GM23338 (cell line): ENCODE data around the gene IDH3A. TPM values are rescaled to one million over a fixed set of nuclear protein-coding genes. Genes with fewer than 3 reads are reported as not detected.

Experiments
- ATAC-seq: fragments of 200-7000 bp; cut with Tn5 transposase; 3 replicates; pipeline ENCODE4 v1.9.1; 2020
- DNase-seq: peaks from one replicate; pipeline ENCODE4 v3.0.0-alpha.2; 2015; ENCODE audit warnings: low spot score
- H2AFZ ChIP-seq: fragments of 200-600 bp; sonication (generic); 2 replicates; pipeline ENCODE4 v1.8.0; 2016; ENCODE audit warnings: antibody characterized with exemption, mild to moderate bottlenecking, moderate library complexity
- H3F3A ChIP-seq: fragments of 200-600 bp; sonication (generic); replicated peaks from 2 replicates; pipeline ENCODE4 v1.8.0; 2017; ENCODE audit warnings: antibody characterized with exemption, mixed run types, low read depth
- H3K27ac ChIP-seq: fragments of 200-600 bp; sonication (generic); 2 replicates; pipeline ENCODE4 v1.6.1; 2016; ENCODE audit warnings: low read depth
- H3K27me3 ChIP-seq: fragments of 200-600 bp; sonication (generic); 2 replicates; pipeline ENCODE4 v1.8.0; 2016; ENCODE audit warnings: mild to moderate bottlenecking, mixed run types, moderate library complexity; ENCODE audit not compliant: insufficient read depth
- H3K36me3 ChIP-seq: fragments of 200-600 bp; sonication (generic); 2 replicates; pipeline ENCODE4 v1.8.0; 2016; ENCODE audit warnings: mild to moderate bottlenecking; ENCODE audit not compliant: insufficient read depth
- H3K4me1 ChIP-seq: fragments of 200-600 bp; sonication (generic); 2 replicates; pipeline ENCODE4 v1.8.0; 2016; ENCODE audit warnings: mild to moderate bottlenecking, moderate library complexity; ENCODE audit not compliant: insufficient read depth
- H3K4me2 ChIP-seq: fragments of 200-600 bp; sonication (generic); 2 replicates; pipeline ENCODE4 v1.7.1; 2017; ENCODE audit warnings: mixed run types
- H3K4me3 ChIP-seq: fragments of 200-600 bp; sonication (generic); 2 replicates; pipeline ENCODE4 v1.6.1; 2016; ENCODE audit warnings: mixed run types
- H3K79me2 ChIP-seq: fragments of 200-600 bp; sonication (generic); replicated peaks from 2 replicates; pipeline ENCODE4 v1.8.0; 2017; ENCODE audit warnings: mild to moderate bottlenecking; ENCODE audit not compliant: insufficient read depth
- H3K9me2 ChIP-seq: fragments of 200-600 bp; sonication (generic); 2 replicates; pipeline ENCODE4 v1.8.0; 2017; ENCODE audit not compliant: insufficient read depth
- H4K20me1 ChIP-seq: fragments of 200-600 bp; sonication (generic); replicated peaks from 2 replicates; pipeline ENCODE4 v1.8.0; 2017; ENCODE audit warnings: mild to moderate bottlenecking; ENCODE audit not compliant: insufficient read depth
- H3K27ac Mint-ChIP-seq: 2 replicates; pipeline ENCODE4 v1.8.0; 2020; ENCODE audit warnings: inconsistent platforms, mild to moderate bottlenecking, moderate library complexity, mixed read lengths
- H3K27me3 Mint-ChIP-seq: 3 replicates; pipeline ENCODE4 v1.8.0; 2022; ENCODE audit warnings: low read depth, mild to moderate bottlenecking, moderate library complexity, mixed read lengths, inconsistent platforms; ENCODE audit not compliant: insufficient read depth, poor library complexity
- H3K36me3 Mint-ChIP-seq: 3 replicates; pipeline ENCODE4 v1.8.0; 2021; ENCODE audit warnings: low read depth, mild to moderate bottlenecking, inconsistent platforms, moderate library complexity, mixed read lengths
- H3K4me1 Mint-ChIP-seq: 3 replicates; pipeline ENCODE4 v1.8.0; 2020; ENCODE audit warnings: mild to moderate bottlenecking, inconsistent platforms, mixed read lengths
- H3K4me3 Mint-ChIP-seq: 3 replicates; pipeline ENCODE4 v1.8.0; 2021; ENCODE audit warnings: moderate library complexity, mild to moderate bottlenecking, inconsistent platforms, mixed read lengths
- H3K9me3 Mint-ChIP-seq: 3 replicates; pipeline ENCODE4 v1.8.0; 2020; ENCODE audit warnings: moderate library complexity, mild to moderate bottlenecking, inconsistent platforms, mixed read lengths
- CREB1 ChIP-seq: fragments of 250-450 bp; sonication (Bioruptor Pico); IDR thresholded peaks from 2 replicates; pipeline ENCODE4 v1.5.0; 2020; ENCODE audit warnings: low read depth, mild to moderate bottlenecking, moderate library complexity
- EZH2 ChIP-seq: fragments of 200-600 bp; sonication (generic); IDR thresholded peaks from one replicate; pipeline ENCODE4 v1.8.0; 2017; ENCODE audit warnings: antibody characterized with exemption, mild to moderate bottlenecking, low read depth; ENCODE audit not compliant: unreplicated experiment
- EZH2phosphoT487 ChIP-seq: fragments of 200-600 bp; sonication (generic); IDR thresholded peaks from one replicate; pipeline ENCODE4 v1.8.1; 2018; ENCODE audit warnings: antibody characterized with exemption; ENCODE audit not compliant: unreplicated experiment
- JUNB ChIP-seq: IDR thresholded peaks from one replicate; pipeline ENCODE4 v1.6.1; 2016; ENCODE audit warnings: antibody characterized with exemption; ENCODE audit not compliant: unreplicated experiment
- POLR2AphosphoS5 ChIP-seq: IDR thresholded peaks from 2 replicates; pipeline ENCODE4 v1.6.1; 2016; ENCODE audit warnings: antibody characterized with exemption, low read depth
- STAT1 ChIP-seq: IDR thresholded peaks from one replicate; pipeline ENCODE4 v1.6.1; 2016; ENCODE audit warnings: antibody characterized with exemption; ENCODE audit not compliant: unreplicated experiment
- ZNF114 ChIP-seq: fragments of 250-450 bp; sonication (Bioruptor Pico); IDR thresholded peaks from 2 replicates; pipeline ENCODE4 v1.5.0; 2020; ENCODE audit warnings: mild to moderate bottlenecking, moderate library complexity
- ZNF331 ChIP-seq: fragments of 250-450 bp; sonication (Bioruptor Pico); IDR thresholded peaks from 2 replicates; pipeline ENCODE4 v1.5.0; 2020; ENCODE audit warnings: low read depth, mild to moderate bottlenecking, moderate library complexity
- polyA plus RNA-seq: library from polyadenylated mRNA; unstranded; fragments of >200 nt; fragmentation: Nextera tagmentation; extraction: Ambion mirVana; gene quantifications from 2 replicates; pipeline ENCODE4 v1.2.1, GENCODE V29; 2016
- total RNA-seq: library from RNA; depleted of rRNA; stranded (reverse); fragments of >200 nt; shearing (Covaris generic); gene quantifications from 2 replicates; pipeline ENCODE4 v1.2.3, GENCODE V29; 2014
- TF ChIP-seq, protein P1 (sequence below): IDR thresholded peaks from 2 replicates; pipeline ENCODE4 v1.6.1; 2016; ENCODE audit warnings: antibody characterized with exemption
- TF ChIP-seq, protein P2 (sequence below): fragments of 250-450 bp; sonication (Bioruptor Pico); IDR thresholded peaks from 2 replicates; pipeline ENCODE4 v1.5.0; 2020; ENCODE audit warnings: mild to moderate bottlenecking, moderate library complexity
- TF ChIP-seq, protein P3 (sequence below), 2 experiments: fragments of 200-600 bp in 1 of 2; sonication (generic) in 1 of 2; conservative IDR thresholded peaks; 2 replicates each; pipeline versions ENCODE4 v1.5.1 to v1.6.1; 2016 to 2017; ENCODE audit warnings: antibody characterized with exemption in 2 of 2, low read depth in 2 of 2, mild to moderate bottlenecking in 2 of 2, moderate library complexity in 1 of 2

The IDH3A gene
- total and polyA plus RNA-seq, 2 experiments from 2014 or later, result 24.1 to 41.6 TPM

- Histone ChIP-seq H3F3A (0 out of 2 replicates have a peak, but pooled peaks cover 6% of the 10 kb centered on the region), H2AFZ (no peak overlapping the region), H3K4me1 (peaks cover 20% of the 10 kb centered on the region; the same call in 1 of the 2 replicates), H3K27ac (no peak overlapping the region), H3K36me3 (no peaks in the 10 kb centered on the region), H3K4me2 (no peak overlapping the region), H3K9me2 (no peaks in the 10 kb centered on the region), H4K20me1 (no peaks in the 10 kb centered on the region; the same call in 1 of the 2 replicates), H3K27me3 (no peaks in the 10 kb centered on the region), H3K79me2 (peaks cover 3% of the 10 kb centered on the region; the same call in 1 of the 2 replicates), H3K4me3 (no peak overlapping the region)
- peaks cover 8% of the 10 kb centered on the region for H3K27me3 Mint-ChIP-seq
- peaks cover 31% of the 10 kb centered on the region for H3K4me1 Mint-ChIP-seq
- no peak overlapping the region for H3K27ac Mint-ChIP-seq
- DNase-seq (no peak), ATAC-seq (no peak)
- TF ChIP-seq JUNB (no peak), ZNF331 (no peak), STAT1 (no peak), EZH2 (no peak), EZH2phosphoT487 (no peak), CREB1 (CRISPR knock-in tag) (no peak), POLR2AphosphoS5 (no peak), ZNF114 (CRISPR knock-in tag) (no peak)
- TF ChIP-seq, protein P1, sequence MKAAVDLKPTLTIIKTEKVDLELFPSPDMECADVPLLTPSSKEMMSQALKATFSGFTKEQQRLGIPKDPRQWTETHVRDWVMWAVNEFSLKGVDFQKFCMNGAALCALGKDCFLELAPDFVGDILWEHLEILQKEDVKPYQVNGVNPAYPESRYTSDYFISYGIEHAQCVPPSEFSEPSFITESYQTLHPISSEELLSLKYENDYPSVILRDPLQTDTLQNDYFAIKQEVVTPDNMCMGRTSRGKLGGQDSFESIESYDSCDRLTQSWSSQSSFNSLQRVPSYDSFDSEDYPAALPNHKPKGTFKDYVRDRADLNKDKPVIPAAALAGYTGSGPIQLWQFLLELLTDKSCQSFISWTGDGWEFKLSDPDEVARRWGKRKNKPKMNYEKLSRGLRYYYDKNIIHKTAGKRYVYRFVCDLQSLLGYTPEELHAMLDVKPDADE, result no peak
- TF ChIP-seq, protein P2, sequence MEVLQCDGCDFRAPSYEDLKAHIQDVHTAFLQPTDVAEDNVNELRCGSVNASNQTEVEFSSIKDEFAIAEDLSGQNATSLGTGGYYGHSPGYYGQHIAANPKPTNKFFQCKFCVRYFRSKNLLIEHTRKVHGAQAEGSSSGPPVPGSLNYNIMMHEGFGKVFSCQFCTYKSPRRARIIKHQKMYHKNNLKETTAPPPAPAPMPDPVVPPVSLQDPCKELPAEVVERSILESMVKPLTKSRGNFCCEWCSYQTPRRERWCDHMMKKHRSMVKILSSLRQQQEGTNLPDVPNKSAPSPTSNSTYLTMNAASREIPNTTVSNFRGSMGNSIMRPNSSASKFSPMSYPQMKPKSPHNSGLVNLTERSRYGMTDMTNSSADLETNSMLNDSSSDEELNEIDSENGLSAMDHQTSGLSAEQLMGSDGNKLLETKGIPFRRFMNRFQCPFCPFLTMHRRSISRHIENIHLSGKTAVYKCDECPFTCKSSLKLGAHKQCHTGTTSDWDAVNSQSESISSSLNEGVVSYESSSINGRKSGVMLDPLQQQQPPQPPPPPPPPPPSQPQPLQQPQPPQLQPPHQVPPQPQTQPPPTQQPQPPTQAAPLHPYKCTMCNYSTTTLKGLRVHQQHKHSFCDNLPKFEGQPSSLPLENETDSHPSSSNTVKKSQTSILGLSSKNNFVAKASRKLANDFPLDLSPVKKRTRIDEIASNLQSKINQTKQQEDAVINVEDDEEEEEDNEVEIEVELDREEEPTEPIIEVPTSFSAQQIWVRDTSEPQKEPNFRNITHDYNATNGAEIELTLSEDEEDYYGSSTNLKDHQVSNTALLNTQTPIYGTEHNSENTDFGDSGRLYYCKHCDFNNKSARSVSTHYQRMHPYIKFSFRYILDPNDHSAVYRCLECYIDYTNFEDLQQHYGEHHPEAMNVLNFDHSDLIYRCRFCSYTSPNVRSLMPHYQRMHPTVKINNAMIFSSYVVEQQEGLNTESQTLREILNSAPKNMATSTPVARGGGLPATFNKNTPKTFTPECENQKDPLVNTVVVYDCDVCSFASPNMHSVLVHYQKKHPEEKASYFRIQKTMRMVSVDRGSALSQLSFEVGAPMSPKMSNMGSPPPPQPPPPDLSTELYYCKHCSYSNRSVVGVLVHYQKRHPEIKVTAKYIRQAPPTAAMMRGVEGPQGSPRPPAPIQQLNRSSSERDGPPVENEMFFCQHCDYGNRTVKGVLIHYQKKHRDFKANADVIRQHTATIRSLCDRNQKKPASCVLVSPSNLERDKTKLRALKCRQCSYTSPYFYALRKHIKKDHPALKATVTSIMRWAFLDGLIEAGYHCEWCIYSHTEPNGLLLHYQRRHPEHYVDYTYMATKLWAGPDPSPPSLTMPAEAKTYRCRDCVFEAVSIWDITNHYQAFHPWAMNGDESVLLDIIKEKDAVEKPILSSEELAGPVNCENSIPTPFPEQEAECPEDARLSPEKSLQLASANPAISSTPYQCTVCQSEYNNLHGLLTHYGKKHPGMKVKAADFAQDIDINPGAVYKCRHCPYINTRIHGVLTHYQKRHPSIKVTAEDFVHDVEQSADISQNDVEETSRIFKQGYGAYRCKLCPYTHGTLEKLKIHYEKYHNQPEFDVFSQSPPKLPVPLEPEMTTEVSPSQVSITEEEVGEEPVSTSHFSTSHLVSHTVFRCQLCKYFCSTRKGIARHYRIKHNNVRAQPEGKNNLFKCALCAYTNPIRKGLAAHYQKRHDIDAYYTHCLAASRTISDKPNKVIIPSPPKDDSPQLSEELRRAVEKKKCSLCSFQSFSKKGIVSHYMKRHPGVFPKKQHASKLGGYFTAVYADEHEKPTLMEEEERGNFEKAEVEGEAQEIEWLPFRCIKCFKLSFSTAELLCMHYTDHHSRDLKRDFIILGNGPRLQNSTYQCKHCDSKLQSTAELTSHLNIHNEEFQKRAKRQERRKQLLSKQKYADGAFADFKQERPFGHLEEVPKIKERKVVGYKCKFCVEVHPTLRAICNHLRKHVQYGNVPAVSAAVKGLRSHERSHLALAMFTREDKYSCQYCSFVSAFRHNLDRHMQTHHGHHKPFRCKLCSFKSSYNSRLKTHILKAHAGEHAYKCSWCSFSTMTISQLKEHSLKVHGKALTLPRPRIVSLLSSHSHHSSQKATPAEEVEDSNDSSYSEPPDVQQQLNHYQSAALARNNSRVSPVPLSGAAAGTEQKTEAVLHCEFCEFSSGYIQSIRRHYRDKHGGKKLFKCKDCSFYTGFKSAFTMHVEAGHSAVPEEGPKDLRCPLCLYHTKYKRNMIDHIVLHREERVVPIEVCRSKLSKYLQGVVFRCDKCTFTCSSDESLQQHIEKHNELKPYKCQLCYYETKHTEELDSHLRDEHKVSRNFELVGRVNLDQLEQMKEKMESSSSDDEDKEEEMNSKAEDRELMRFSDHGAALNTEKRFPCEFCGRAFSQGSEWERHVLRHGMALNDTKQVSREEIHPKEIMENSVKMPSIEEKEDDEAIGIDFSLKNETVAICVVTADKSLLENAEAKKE (CRISPR knock-in tag), result no peak
- TF ChIP-seq, protein P3, sequence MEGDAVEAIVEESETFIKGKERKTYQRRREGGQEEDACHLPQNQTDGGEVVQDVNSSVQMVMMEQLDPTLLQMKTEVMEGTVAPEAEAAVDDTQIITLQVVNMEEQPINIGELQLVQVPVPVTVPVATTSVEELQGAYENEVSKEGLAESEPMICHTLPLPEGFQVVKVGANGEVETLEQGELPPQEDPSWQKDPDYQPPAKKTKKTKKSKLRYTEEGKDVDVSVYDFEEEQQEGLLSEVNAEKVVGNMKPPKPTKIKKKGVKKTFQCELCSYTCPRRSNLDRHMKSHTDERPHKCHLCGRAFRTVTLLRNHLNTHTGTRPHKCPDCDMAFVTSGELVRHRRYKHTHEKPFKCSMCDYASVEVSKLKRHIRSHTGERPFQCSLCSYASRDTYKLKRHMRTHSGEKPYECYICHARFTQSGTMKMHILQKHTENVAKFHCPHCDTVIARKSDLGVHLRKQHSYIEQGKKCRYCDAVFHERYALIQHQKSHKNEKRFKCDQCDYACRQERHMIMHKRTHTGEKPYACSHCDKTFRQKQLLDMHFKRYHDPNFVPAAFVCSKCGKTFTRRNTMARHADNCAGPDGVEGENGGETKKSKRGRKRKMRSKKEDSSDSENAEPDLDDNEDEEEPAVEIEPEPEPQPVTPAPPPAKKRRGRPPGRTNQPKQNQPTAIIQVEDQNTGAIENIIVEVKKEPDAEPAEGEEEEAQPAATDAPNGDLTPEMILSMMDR (conservative IDR thresholded peaks at IDR 0.05; ENCODE audit: low read depth in 2 of 2), result no peak
- H3K9me3 Mint-ChIP-seq, result no peaks in the 10 kb centered on the region
- no peak overlapping the region; the same call in 2 of the 3 replicates for H3K4me3 Mint-ChIP-seq
- no peaks in the 10 kb centered on the region for H3K36me3 Mint-ChIP-seq
Measured at GRCh38 chr15:78127882-78128281, 21.3 kb upstream of the IDH3A start.
